Coronary artery (tissue), 2 donors: ENCODE data around the gene BBS5.

ENCODE experiments used
- DNase-seq: peaks from one replicate; pipeline ENCODE4 v3.0.0-alpha.2; 2017; ENCODE audit warnings: low spot score
- H3K27ac ChIP-seq, 2 donors: fragments of 200-600 bp; sonication (generic); one replicate each; pipeline ENCODE4 v1.5.1; 2016 to 2019
- H3K4me3 ChIP-seq: fragments of 200-600 bp; sonication (generic); 2 replicates; pipeline ENCODE4 v1.5.1; 2016; ENCODE audit warnings: mild to moderate bottlenecking, moderate library complexity
- CTCF ChIP-seq: fragments of 200-600 bp; sonication (generic); IDR thresholded peaks from one replicate; pipeline ENCODE4 v1.5.1; 2019; ENCODE audit warnings: antibody characterized with exemption

The BBS5 gene

GRCh38 chr2:169486487-169486886 is 7.2 kb downstream of the BBS5 start:
- H3K4me3 ChIP-seq = no peak overlapping the region
- TF ChIP-seq CTCF = no peak
- no peak for DNase-seq
- no peak overlapping the region for H3K27ac ChIP-seq

- DNase-seq = no peak
- Histone ChIP-seq H3K4me3 (no peak overlapping the region), H3K27ac (no peak overlapping the region)
- no peak for TF ChIP-seq CTCF
These were observed 11.5 kb downstream of the BBS5 start for GRCh38 chr2:169490834-169491233.

DNA sequence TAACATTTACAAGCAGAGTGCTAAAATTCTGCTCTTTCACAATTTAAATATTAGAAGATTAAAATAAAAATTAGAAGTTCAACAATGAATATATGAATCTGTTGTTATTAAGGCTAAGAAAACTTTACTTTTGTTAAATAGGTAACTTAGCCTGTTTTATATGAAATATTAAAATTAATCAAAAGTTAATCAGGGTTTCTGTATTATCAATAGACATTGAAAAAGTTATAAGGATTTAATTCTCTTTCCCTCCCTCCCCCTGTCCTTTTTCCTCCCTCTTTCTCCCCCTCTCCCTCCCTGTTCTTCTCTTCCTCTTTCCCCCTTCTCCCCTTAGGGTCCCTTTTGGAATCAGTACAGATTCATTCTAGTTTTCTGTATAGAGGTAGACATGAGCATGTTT is 12.1 kb downstream of the BBS5 start:
- no peak for DNase-seq
- no peak for TF ChIP-seq CTCF

DNA sequence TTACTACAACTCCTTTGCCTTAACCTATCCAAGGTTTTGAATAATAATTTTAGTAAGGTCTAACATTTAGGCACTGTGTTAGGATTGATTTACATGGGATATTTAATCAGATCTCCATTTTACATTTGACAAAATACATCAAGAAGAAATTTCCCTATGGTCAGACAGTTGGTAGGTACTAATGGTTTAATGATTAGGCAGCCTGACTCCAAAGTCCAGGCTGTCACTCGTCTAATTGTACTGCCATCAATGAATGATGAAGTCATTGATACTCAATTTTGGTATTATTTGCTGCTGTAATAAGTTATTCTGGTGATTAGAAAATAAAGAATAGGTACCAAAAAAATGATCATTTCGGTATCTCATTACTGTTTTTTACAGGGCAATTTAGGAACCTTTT is 14.1 kb downstream of the BBS5 start:
- DNase-seq = no peak
- Histone ChIP-seq H3K4me3 (no peak overlapping the region), H3K27ac (no peak overlapping the region)
- TF ChIP-seq CTCF = no peak

More for the DNA sequence above, 12.1 kb downstream of the BBS5 start:
- Histone ChIP-seq H3K4me3 (no peak overlapping the region), H3K27ac (no peak overlapping the region)

- H3K4me3 ChIP-seq = no peak overlapping the region
- DNase-seq = no peak
- H3K27ac ChIP-seq = no peak overlapping the region
- TF ChIP-seq CTCF = no peak
These were observed 16.1 kb downstream of the BBS5 start for GRCh38 chr2:169495310-169495928.

- TF ChIP-seq CTCF = no peak
- H3K4me3 ChIP-seq = no peak overlapping the region
- no peak overlapping the region for H3K27ac ChIP-seq
- no peak for DNase-seq
These were observed 25.4 kb downstream of the BBS5 start for GRCh38 chr2:169504651-169505050.

- no peak overlapping the region for H3K4me3 ChIP-seq
- no peak overlapping the region for H3K27ac ChIP-seq
- no peak for TF ChIP-seq CTCF
- no peak for DNase-seq
These were observed 28.4 kb downstream of the BBS5 start for GRCh38 chr2:169507698-169508097.
